ENCODE data around the gene ZNF839.
A peak's percentile ranks its signal among the peaks of the same experiment; 100 is the strongest.
"Not testable (repeated sequence)": the region's sequence is repeated elsewhere in the genome, so short reads cannot be mapped to it uniquely, and the experiment has no call there.

ZNF839 gene

DNA sequence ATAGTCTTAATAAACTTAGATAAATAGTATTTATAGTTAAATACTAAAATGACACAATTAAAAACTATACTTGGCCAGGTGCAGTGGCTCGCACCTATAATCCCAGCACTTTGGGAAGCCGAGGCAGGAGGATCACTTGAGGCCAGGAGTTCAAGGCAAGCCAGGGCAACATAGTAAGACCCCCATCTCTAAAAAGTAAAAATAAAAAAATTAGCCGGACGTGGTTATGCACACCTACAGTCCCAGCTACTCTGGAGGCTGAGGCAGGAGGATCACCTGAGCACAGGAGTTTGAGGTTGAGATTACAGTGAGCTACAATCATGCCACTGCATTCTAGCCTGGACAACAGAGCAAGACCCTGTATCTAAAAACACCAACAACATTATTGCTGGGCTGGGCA is 27.1 kb downstream of the ZNF839 start:
- H3K9me3 Mint-ChIP-seq = no peaks in the 10 kb centered on the region
- peaks cover 97% of the 10 kb centered on the region for H3K36me3 Mint-ChIP-seq
- no peak for ATAC-seq
- H3K4me1 Mint-ChIP-seq = no peaks in the 10 kb centered on the region
- DNase-seq (ENCODE audit: low spot score in 2 of 2) = no peak
- H3K27ac Mint-ChIP-seq = no peak overlapping the region
- no peak overlapping the region for H3K4me3 Mint-ChIP-seq

DNA sequence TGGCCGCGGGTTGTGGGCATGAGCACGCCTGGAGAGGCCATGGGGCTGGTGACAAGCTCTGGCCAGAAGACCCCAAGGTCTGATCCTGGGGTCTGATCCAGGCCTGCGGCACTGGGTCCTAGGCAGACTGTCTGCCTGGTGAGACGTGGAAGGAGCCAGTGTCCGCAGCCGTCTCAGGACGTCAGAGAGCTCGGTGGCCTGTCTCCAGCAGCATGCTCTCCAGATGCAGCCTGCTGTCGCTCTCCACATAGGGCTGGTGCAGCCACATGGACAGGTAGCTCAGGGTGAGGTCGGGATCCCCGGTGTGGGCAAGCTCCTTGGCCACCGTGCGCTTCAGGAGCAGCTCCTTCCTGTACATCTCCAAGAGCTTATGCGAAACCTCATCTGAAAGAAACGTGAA is 28.8 kb downstream of the ZNF839 start:
- Mint-ChIP-seq H3K4me1 (no peaks in the 10 kb centered on the region), H3K4me3 (no peak overlapping the region), H3K27ac (no peak overlapping the region), H3K9me3 (no peaks in the 10 kb centered on the region), H3K36me3 (peaks cover 97% of the 10 kb centered on the region)
- ATAC-seq (no peak), DNase-seq (ENCODE audit: low spot score in 2 of 2) (no peak)

- no peak for DNase-seq (ENCODE audit: low spot score in 2 of 2)
- no peak for ATAC-seq
- no peak overlapping the region for H3K27ac Mint-ChIP-seq
- H3K4me1 Mint-ChIP-seq = no peaks in the 10 kb centered on the region
- H3K4me3 Mint-ChIP-seq = no peak overlapping the region
- peaks cover 100% of the 10 kb centered on the region for H3K36me3 Mint-ChIP-seq
- H3K9me3 Mint-ChIP-seq = no peaks in the 10 kb centered on the region
Observed at GRCh38 chr14:102351023-102351422, 31.5 kb downstream of the ZNF839 start.

DNA sequence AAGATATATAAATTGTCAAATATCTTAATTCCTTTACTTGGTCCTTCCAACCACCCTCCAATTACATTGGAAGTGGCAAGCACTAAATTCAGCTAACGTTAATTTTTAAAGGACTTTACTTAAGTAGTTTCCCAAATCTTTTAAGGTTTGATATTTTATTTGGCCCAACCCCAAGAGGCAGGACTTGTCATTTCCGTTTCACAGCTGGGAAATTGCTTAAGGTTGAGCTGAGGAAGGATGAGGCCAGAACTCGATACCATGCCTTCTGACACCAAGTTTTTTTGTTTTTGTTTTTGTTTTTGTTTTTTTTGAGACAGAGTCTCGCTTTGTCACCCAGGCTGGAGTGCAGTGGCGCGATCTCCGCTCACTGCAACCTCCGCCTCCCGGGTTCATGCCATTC is 32.0 kb downstream of the ZNF839 start:
- ATAC-seq; H3K4me3 Mint-ChIP-seq; H3K4me1 Mint-ChIP-seq; H3K27ac Mint-ChIP-seq; DNase-seq (ENCODE audit: low spot score in 2 of 2); H3K9me3 Mint-ChIP-seq: not testable (repeated sequence)
- H3K36me3 Mint-ChIP-seq = peaks cover 100% of the 10 kb centered on the region

GRCh38 chr14:102352213-102352612 is 32.7 kb downstream of the ZNF839 start:
- ATAC-seq (no peak), DNase-seq (ENCODE audit: low spot score in 2 of 2) (no peak)
- Mint-ChIP-seq H3K27ac (no peak overlapping the region), H3K4me3 (no peak overlapping the region), H3K9me3 (no peaks in the 10 kb centered on the region), H3K36me3 (peaks cover 100% of the 10 kb centered on the region), H3K4me1 (peaks cover under 1% of the 10 kb centered on the region)

DNA sequence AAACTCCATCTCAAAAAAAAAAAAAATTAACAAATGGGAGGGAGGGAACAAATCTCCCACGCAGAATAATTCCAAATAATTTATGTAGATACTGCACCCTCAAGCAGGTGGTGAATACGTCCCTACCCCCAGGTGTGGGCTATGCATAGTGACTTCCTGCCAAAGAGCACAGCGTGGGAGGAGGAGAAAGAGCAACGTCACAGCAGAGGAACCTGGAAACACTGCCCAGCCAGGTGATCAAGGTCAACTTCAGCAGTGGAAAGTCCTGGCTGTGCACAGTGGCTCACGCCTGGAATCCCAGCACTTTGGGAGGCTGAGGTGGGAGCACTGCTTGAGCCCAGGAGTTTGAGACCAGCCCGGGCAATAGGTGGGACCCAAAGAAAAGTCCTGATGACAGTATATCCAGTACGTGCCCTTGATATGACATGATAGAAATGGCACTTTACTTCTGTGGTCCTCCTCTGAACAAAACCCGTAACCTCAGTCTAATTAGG is 33.6 kb downstream of the ZNF839 start:
- ATAC-seq (no peak), DNase-seq (ENCODE audit: low spot score in 2 of 2) (no peak)
- H3K27ac Mint-ChIP-seq = no peak overlapping the region
- H3K9me3 Mint-ChIP-seq = no peaks in the 10 kb centered on the region
- H3K4me1 Mint-ChIP-seq = peaks cover 9% of the 10 kb centered on the region
- H3K36me3 Mint-ChIP-seq = peaks cover 100% of the 10 kb centered on the region
- H3K4me3 Mint-ChIP-seq = no peak overlapping the region

DNA sequence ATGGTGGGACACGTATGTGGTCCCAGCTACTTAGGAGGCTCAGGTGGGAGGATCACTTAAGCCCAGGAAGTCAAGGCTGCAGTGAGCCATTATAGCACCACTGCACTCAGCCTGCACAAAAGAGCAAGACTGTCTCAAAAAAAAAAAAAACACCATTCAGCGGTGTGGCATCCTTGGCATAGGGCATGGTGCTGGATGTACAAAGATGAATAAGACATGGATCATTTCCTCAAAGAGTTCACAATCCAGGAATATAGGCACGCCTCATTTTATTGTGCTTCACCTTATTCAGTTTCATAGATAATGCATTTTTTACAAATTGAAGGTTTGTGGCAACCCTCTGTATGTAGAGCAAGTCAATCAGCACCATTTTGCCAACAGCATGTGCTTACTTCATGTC is 36.7 kb downstream of the ZNF839 start:
- H3K27ac Mint-ChIP-seq = no peak overlapping the region
- no peak overlapping the region for H3K4me3 Mint-ChIP-seq
- no peaks in the 10 kb centered on the region for H3K9me3 Mint-ChIP-seq
- ATAC-seq = no peak
- H3K36me3 Mint-ChIP-seq = peaks cover 88% of the 10 kb centered on the region
- H3K4me1 Mint-ChIP-seq = peaks cover 23% of the 10 kb centered on the region
- DNase-seq (ENCODE audit: low spot score in 2 of 2) = no peak

DNA sequence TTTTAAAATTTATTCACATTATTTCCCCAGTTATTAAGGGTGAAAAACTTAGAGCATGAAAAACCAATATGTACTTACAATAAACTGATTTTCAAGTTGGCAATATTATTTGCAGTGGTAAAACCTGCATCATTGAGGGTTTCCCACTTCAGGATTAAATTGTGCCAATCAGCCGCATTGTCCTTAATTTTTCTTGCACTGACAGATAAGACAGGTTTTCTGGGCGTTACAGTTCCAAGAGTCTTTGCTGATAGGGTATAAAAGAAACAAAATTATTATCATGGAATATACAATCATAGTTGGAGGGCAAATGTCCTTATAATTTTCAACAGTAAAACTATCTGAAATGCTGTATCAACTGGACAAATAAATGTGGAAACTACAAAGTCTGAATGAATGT is 39.8 kb downstream of the ZNF839 start:
- no peak overlapping the region for H3K27ac Mint-ChIP-seq
- peaks cover 58% of the 10 kb centered on the region for H3K36me3 Mint-ChIP-seq
- H3K4me3 Mint-ChIP-seq = no peak overlapping the region
- no peaks in the 10 kb centered on the region for H3K9me3 Mint-ChIP-seq
- no peak for ATAC-seq
- DNase-seq (ENCODE audit: low spot score in 2 of 2) = no peak
- H3K4me1 Mint-ChIP-seq = peaks cover 31% of the 10 kb centered on the region

DNA sequence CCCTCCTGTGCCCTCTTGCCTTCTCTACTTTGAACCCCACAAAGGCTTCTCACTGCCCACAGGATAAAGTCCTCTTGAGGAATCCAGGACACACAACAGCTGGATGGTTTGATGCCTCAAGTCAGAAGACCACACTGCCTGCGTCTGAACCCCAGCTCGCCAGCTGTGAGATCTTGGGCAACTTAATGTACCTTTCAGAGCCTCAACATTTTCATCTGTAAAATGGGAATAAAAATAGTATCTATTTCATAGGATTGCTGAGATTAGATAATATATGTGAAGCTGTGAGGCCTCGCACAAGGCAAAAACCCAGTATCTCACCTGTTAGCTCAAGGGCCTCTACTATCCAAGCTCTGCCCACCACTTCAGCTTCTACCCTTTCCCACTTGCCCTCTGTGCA is 40.8 kb downstream of the ZNF839 start:
- peak overlapping the region; percentile 34 for H3K27ac Mint-ChIP-seq
- H3K9me3 Mint-ChIP-seq = no peaks in the 10 kb centered on the region
- peaks cover 47% of the 10 kb centered on the region for H3K36me3 Mint-ChIP-seq
- no peak for DNase-seq (ENCODE audit: low spot score in 2 of 2)
- ATAC-seq = no peak
- no peak overlapping the region for H3K4me3 Mint-ChIP-seq
- peaks cover 31% of the 10 kb centered on the region for H3K4me1 Mint-ChIP-seq

DNA sequence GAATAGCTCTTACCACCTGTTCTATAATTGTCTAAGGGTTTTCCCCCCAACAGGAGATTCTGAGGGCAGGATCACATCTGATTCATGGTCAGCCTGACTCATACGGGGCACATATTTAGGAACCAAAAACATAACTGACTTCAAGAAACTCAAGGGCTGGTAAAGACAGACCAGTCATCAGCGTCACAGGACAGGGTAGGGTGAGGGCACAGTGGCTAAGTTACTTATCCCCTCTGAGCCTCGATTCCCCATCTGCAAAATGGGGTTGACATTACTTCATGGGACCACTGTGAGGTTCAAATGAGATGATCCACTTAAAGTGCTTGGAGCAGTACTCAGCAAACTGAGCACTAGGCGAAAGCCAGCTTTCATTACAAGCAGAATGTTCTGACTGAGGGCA is 42.5 kb downstream of the ZNF839 start:
- Mint-ChIP-seq H3K4me3 (no peak overlapping the region), H3K9me3 (no peaks in the 10 kb centered on the region), H3K36me3 (peaks cover 30% of the 10 kb centered on the region), H3K4me1 (peaks cover 36% of the 10 kb centered on the region), H3K27ac (no peak overlapping the region)
- DNase-seq (ENCODE audit: low spot score in 2 of 2) (peak; percentile 22 to 76), ATAC-seq (peak; percentile 92)

GRCh38 chr14:102362545-102363181 is 43.1 kb downstream of the ZNF839 start, which contains the start of the genes CINP and TECPR2:
Gene CINP, minus strand, starts transcription at chr14:102362890. Its CDS starts 39 bp downstream, at chr14:102362851.
Gene TECPR2, plus strand, starts transcription at chr14:102362941. Its CDS starts 13,781 bp downstream, at chr14:102376722.
- peaks cover 37% of the 10 kb centered on the region for H3K4me1 Mint-ChIP-seq
- DNase-seq (ENCODE audit: low spot score in 2 of 2) = peak; percentile 88 to 97
- H3K27ac Mint-ChIP-seq = no peak within 1 kb of the TSS
- peaks cover 25% of the 10 kb centered on the region for H3K36me3 Mint-ChIP-seq
- no peaks in the 10 kb centered on the region for H3K9me3 Mint-ChIP-seq
- ATAC-seq = peak; percentile 89
- no peak within 1 kb of the TSS for H3K4me3 Mint-ChIP-seq

DNA sequence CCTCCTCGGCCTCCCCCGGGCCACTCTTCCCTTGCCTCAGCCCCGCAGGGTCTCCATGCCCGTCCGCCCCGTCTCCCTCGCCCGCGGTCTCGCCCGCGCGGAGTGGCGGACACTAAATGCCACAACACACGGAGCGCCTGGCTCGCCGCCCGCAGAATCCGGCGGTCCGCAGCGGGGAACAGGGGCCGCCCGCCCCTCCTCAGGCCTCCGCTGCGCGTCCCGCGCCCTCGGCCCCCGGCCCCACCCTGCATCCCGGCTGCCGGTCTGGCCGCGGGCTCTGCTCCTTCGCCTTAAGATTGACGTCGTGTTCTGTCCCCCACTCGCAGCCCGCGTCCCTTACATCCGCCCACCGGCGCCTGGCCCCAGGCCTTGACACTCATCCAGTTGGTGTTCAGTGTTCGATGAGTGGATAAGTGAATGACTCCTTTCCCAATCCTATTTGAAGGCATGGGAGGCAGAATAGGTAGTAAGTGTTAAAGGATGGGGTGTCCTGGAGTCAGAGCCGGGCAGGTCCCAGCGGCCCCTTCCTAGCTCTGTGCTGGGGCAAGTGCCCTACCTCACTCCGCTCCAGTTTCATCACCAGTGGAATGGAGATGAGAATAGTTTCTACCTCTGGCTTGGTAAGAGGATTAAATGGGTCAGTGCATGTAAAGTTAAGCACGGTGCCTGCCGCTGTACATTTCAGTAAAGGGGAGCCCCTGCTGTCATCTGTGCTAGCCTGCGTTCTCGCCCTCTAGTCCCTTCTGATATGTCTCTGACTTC is 43.8 kb downstream of the ZNF839 start:
- ATAC-seq = peak; percentile 27
- no peaks in the 10 kb centered on the region for H3K9me3 Mint-ChIP-seq

DNA sequence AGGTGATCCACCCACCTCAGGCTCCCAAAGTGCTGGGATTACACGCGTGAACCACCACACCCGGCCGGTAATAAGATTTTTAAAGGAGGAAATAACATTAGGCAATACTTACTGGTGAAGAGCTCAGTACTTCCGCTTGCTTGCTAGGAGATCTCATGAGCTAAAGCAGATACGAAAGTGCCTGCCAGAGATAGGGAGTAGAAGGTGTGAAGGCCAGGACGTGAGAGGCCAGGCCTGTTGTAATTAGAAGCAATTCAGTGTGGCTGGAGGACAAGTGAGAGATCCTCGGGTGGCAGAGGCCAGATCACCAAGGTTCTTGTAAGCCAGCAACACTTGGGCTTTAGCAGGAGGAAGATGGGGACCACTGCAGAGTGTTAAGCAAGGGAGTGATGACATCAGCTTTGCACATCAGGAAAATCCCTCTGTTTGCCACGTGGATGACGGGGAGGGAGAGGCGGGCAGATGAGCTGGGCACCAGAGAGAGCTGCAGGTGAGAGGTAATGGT is 50.8 kb downstream of the ZNF839 start:
- Mint-ChIP-seq H3K9me3 (no peaks in the 10 kb centered on the region), H3K4me1 (peaks cover 49% of the 10 kb centered on the region), H3K27ac (peak overlapping the region; percentile 50), H3K4me3 (no peak overlapping the region), H3K36me3 (no peaks in the 10 kb centered on the region)
- DNase-seq (ENCODE audit: low spot score in 2 of 2) (no peak), ATAC-seq (no peak)

More for the DNA sequence above, 43.8 kb downstream of the ZNF839 start:
- H3K4me1 Mint-ChIP-seq = peaks cover 40% of the 10 kb centered on the region
- H3K36me3 Mint-ChIP-seq = peaks cover 18% of the 10 kb centered on the region
- H3K27ac Mint-ChIP-seq = no peak overlapping the region
- no peak for DNase-seq (ENCODE audit: low spot score in 2 of 2)
- no peak overlapping the region for H3K4me3 Mint-ChIP-seq

- H3K4me3 Mint-ChIP-seq = no peak overlapping the region
- no peaks in the 10 kb centered on the region for H3K36me3 Mint-ChIP-seq
- peaks cover 52% of the 10 kb centered on the region for H3K4me1 Mint-ChIP-seq
- ATAC-seq (no peak), DNase-seq (ENCODE audit: low spot score in 2 of 2) (no peak)
- no peaks in the 10 kb centered on the region for H3K9me3 Mint-ChIP-seq
- H3K27ac Mint-ChIP-seq = peak overlapping the region; percentile 50
Observed at GRCh38 chr14:102371361-102371760, 51.8 kb downstream of the ZNF839 start.

- H3K9me3 Mint-ChIP-seq = no peaks in the 10 kb centered on the region
- H3K36me3 Mint-ChIP-seq = no peaks in the 10 kb centered on the region
- H3K27ac Mint-ChIP-seq = no peak overlapping the region
- no peak overlapping the region for H3K4me3 Mint-ChIP-seq
- ATAC-seq (no peak), DNase-seq (ENCODE audit: low spot score in 2 of 2) (no peak)
- H3K4me1 Mint-ChIP-seq = peaks cover 36% of the 10 kb centered on the region
Observed at GRCh38 chr14:102373110-102373509, 53.6 kb downstream of the ZNF839 start.

GRCh38 chr14:102374264-102374663 is 54.7 kb downstream of the ZNF839 start:
- Mint-ChIP-seq H3K4me1 (peaks cover 29% of the 10 kb centered on the region), H3K4me3 (no peak overlapping the region), H3K9me3 (no peaks in the 10 kb centered on the region), H3K36me3 (no peaks in the 10 kb centered on the region), H3K27ac (peak overlapping the region; percentile 52)
- ATAC-seq (no peak), DNase-seq (ENCODE audit: low spot score in 2 of 2) (no peak)

All from stimulated activated effector memory CD8-positive, alpha-beta T cell treated with anti-CD3 and anti-CD28 coated beads, Interleukin-12 subunit alpha, Interleukin-12 subunit beta, amount 100 ng/mL, for 72 hours (primary cell).